ENCODE measurements around the gene MEIG1.
A peak's percentile ranks its signal among the peaks of the same experiment; 100 is the strongest.

Gene MEIG1

GRCh38 chr10:14945108-14945507, 14.1 kb upstream of the MEIG1 start:
- DNase-seq (ENCODE audit: low read depth), result no peak
- no peak for TF ChIP-seq MYC (IDR thresholded peaks at IDR 0.05; ENCODE audit: low read depth, low read length)
- TF ChIP-seq CTCF (IDR thresholded peaks at IDR 0.05; ENCODE audit: low read depth, low read length), result no peak
- TF ChIP-seq MAX (IDR thresholded peaks at IDR 0.05; ENCODE audit: low read depth, low read length), result no peak
- TF ChIP-seq POLR2A (IDR thresholded peaks at IDR 0.05; ENCODE audit: extremely low read depth, insufficient read length), result no peak

GRCh38 chr10:14947268-14947667, 11.9 kb upstream of the MEIG1 start:
- no peak overlapping the region for H3K4me3 ChIP-seq (ENCODE audit: low read depth, low read length)

More at GRCh38 chr10:14945108-14945507, 14.1 kb upstream of the MEIG1 start:
- H3K4me3 ChIP-seq (ENCODE audit: low read depth, low read length), result no peak overlapping the region

GRCh38 chr10:14949291-14949690, 9.9 kb upstream of the MEIG1 start:
- H3K4me3 ChIP-seq (ENCODE audit: low read depth, low read length), result no peak overlapping the region
- TF ChIP-seq MAX (IDR thresholded peaks at IDR 0.05; ENCODE audit: low read depth, low read length), result no peak
- TF ChIP-seq CTCF (IDR thresholded peaks at IDR 0.05; ENCODE audit: low read depth, low read length), result no peak
- no peak for TF ChIP-seq POLR2A (IDR thresholded peaks at IDR 0.05; ENCODE audit: extremely low read depth, insufficient read length)
- TF ChIP-seq MYC (IDR thresholded peaks at IDR 0.05; ENCODE audit: low read depth, low read length), result no peak
- peak; percentile 22 for DNase-seq (ENCODE audit: low read depth)

More at GRCh38 chr10:14947268-14947667, 11.9 kb upstream of the MEIG1 start:
- no peak for DNase-seq (ENCODE audit: low read depth)
- TF ChIP-seq MYC (IDR thresholded peaks at IDR 0.05; ENCODE audit: low read depth, low read length) (no peak), CTCF (IDR thresholded peaks at IDR 0.05; ENCODE audit: low read depth, low read length) (no peak), MAX (IDR thresholded peaks at IDR 0.05; ENCODE audit: low read depth, low read length) (no peak), POLR2A (IDR thresholded peaks at IDR 0.05; ENCODE audit: extremely low read depth, insufficient read length) (no peak)

- peak; percentile 43 for DNase-seq (ENCODE audit: low read depth)
- peak overlapping the region; percentile 95 for H3K4me3 ChIP-seq (ENCODE audit: low read depth, low read length)
- TF ChIP-seq MAX (IDR thresholded peaks at IDR 0.05; ENCODE audit: low read depth, low read length), result no peak
- TF ChIP-seq CTCF (IDR thresholded peaks at IDR 0.05; ENCODE audit: low read depth, low read length), result no peak
- TF ChIP-seq POLR2A (IDR thresholded peaks at IDR 0.05; ENCODE audit: extremely low read depth, insufficient read length), result no peak
- TF ChIP-seq MYC (IDR thresholded peaks at IDR 0.05; ENCODE audit: low read depth, low read length), result no peak
Measured at GRCh38 chr10:14952851-14953423, 6.3 kb upstream of the MEIG1 start.

GRCh38 chr10:14953424-14954000, 5.7 kb upstream of the MEIG1 start:
- DNase-seq (ENCODE audit: low read depth), result peak; percentile 82
- peak overlapping the region; percentile 95 for H3K4me3 ChIP-seq (ENCODE audit: low read depth, low read length)
- TF ChIP-seq MYC (IDR thresholded peaks at IDR 0.05; ENCODE audit: low read depth, low read length) (peak; percentile 15; the same call in 1 of the 2 replicates), POLR2A (IDR thresholded peaks at IDR 0.05; ENCODE audit: extremely low read depth, insufficient read length) (no peak)

GRCh38 chr10:14954001-14954770, 5.0 kb upstream of the MEIG1 start, which contains the start of gene DCLRE1C:
DCLRE1C (minus strand) TSS chr10:14954096; CDS start chr10:14954010, 86 bp downstream.
- peak within 1 kb of the TSS; percentile 95 for H3K4me3 ChIP-seq (ENCODE audit: low read depth, low read length)
- TF ChIP-seq POLR2A (IDR thresholded peaks at IDR 0.05; ENCODE audit: extremely low read depth, insufficient read length) (peak; percentile 88), MAX (IDR thresholded peaks at IDR 0.05; ENCODE audit: low read depth, low read length) (peak; percentile 69; the same call in 1 of the 2 replicates), MYC (IDR thresholded peaks at IDR 0.05; ENCODE audit: low read depth, low read length) (peak; percentile 89), CTCF (IDR thresholded peaks at IDR 0.05; ENCODE audit: low read depth, low read length) (no peak)
- DNase-seq (ENCODE audit: low read depth), result peak; percentile 91
